ENCODE results near the gene CNDP1.

Gene CNDP1

GRCh38 chr18:74541703-74542555 is 7.6 kb downstream of the CNDP1 start:
- Histone ChIP-seq H3K9ac (ENCODE audit: low read depth, low read length) (no peak overlapping the region), H3K9me3 (ENCODE audit: control insufficient read depth, insufficient read depth, low read length) (no peaks in the 10 kb centered on the region), H3K36me3 (ENCODE audit: control insufficient read depth, insufficient read depth, low read length) (no peaks in the 10 kb centered on the region), H3K27me3 (ENCODE audit: control insufficient read depth, insufficient read depth, low read length) (no peaks in the 10 kb centered on the region), H3K4me1 (ENCODE audit: control insufficient read depth, insufficient read depth, low read length) (no peaks in the 10 kb centered on the region), H3K4me3 (ENCODE audit: low read depth, low read length) (no peak overlapping the region)

GRCh38 chr18:74544898-74545297 is 10.6 kb downstream of the CNDP1 start:
- H3K36me3 ChIP-seq (ENCODE audit: control insufficient read depth, insufficient read depth, low read length), result no peaks in the 10 kb centered on the region
- H3K4me1 ChIP-seq (ENCODE audit: control insufficient read depth, insufficient read depth, low read length), result no peaks in the 10 kb centered on the region
- H3K27me3 ChIP-seq (ENCODE audit: control insufficient read depth, insufficient read depth, low read length), result no peaks in the 10 kb centered on the region
- peaks cover 6% of the 10 kb centered on the region for H3K9me3 ChIP-seq (ENCODE audit: control insufficient read depth, insufficient read depth, low read length)
- H3K4me3 ChIP-seq (ENCODE audit: low read depth, low read length), result no peak overlapping the region
- no peak overlapping the region for H3K9ac ChIP-seq (ENCODE audit: low read depth, low read length)

- no peak overlapping the region for H3K9ac ChIP-seq (ENCODE audit: low read depth, low read length)
- H3K4me1 ChIP-seq (ENCODE audit: control insufficient read depth, insufficient read depth, low read length), result no peaks in the 10 kb centered on the region
- H3K36me3 ChIP-seq (ENCODE audit: control insufficient read depth, insufficient read depth, low read length), result no peaks in the 10 kb centered on the region
- peaks cover 7% of the 10 kb centered on the region for H3K9me3 ChIP-seq (ENCODE audit: control insufficient read depth, insufficient read depth, low read length)
- no peaks in the 10 kb centered on the region for H3K27me3 ChIP-seq (ENCODE audit: control insufficient read depth, insufficient read depth, low read length)
- no peak overlapping the region for H3K4me3 ChIP-seq (ENCODE audit: low read depth, low read length)
These were observed 11.7 kb downstream of the CNDP1 start for GRCh38 chr18:74546007-74546406.

- H3K4me3 ChIP-seq (ENCODE audit: low read depth, low read length), result no peak overlapping the region
- H3K4me1 ChIP-seq (ENCODE audit: control insufficient read depth, insufficient read depth, low read length), result peaks cover 2% of the 10 kb centered on the region
- H3K27me3 ChIP-seq (ENCODE audit: control insufficient read depth, insufficient read depth, low read length), result no peaks in the 10 kb centered on the region
- H3K9ac ChIP-seq (ENCODE audit: low read depth, low read length), result no peak overlapping the region
- H3K36me3 ChIP-seq (ENCODE audit: control insufficient read depth, insufficient read depth, low read length), result no peaks in the 10 kb centered on the region
- H3K9me3 ChIP-seq (ENCODE audit: control insufficient read depth, insufficient read depth, low read length), result peaks cover 7% of the 10 kb centered on the region
These were observed 12.6 kb downstream of the CNDP1 start for GRCh38 chr18:74546751-74547530.

GRCh38 chr18:74547860-74548259 is 13.6 kb downstream of the CNDP1 start:
- H3K9me3 ChIP-seq (ENCODE audit: control insufficient read depth, insufficient read depth, low read length), result peaks cover 7% of the 10 kb centered on the region
- peaks cover 2% of the 10 kb centered on the region for H3K4me1 ChIP-seq (ENCODE audit: control insufficient read depth, insufficient read depth, low read length)
- H3K9ac ChIP-seq (ENCODE audit: low read depth, low read length), result no peak overlapping the region
- no peaks in the 10 kb centered on the region for H3K36me3 ChIP-seq (ENCODE audit: control insufficient read depth, insufficient read depth, low read length)
- H3K4me3 ChIP-seq (ENCODE audit: low read depth, low read length), result no peak overlapping the region
- no peaks in the 10 kb centered on the region for H3K27me3 ChIP-seq (ENCODE audit: control insufficient read depth, insufficient read depth, low read length)

GRCh38 chr18:74549591-74550104 is 15.3 kb downstream of the CNDP1 start:
- peaks cover 7% of the 10 kb centered on the region for H3K9me3 ChIP-seq (ENCODE audit: control insufficient read depth, insufficient read depth, low read length)
- no peaks in the 10 kb centered on the region for H3K36me3 ChIP-seq (ENCODE audit: control insufficient read depth, insufficient read depth, low read length)
- H3K9ac ChIP-seq (ENCODE audit: low read depth, low read length), result no peak overlapping the region
- H3K4me3 ChIP-seq (ENCODE audit: low read depth, low read length), result no peak overlapping the region
- no peaks in the 10 kb centered on the region for H3K27me3 ChIP-seq (ENCODE audit: control insufficient read depth, insufficient read depth, low read length)
- peaks cover 2% of the 10 kb centered on the region for H3K4me1 ChIP-seq (ENCODE audit: control insufficient read depth, insufficient read depth, low read length)

GRCh38 chr18:74550886-74551285 is 16.6 kb downstream of the CNDP1 start:
- Histone ChIP-seq H3K27me3 (ENCODE audit: control insufficient read depth, insufficient read depth, low read length) (no peaks in the 10 kb centered on the region), H3K4me1 (ENCODE audit: control insufficient read depth, insufficient read depth, low read length) (peaks cover 2% of the 10 kb centered on the region), H3K4me3 (ENCODE audit: low read depth, low read length) (no peak overlapping the region), H3K9me3 (ENCODE audit: control insufficient read depth, insufficient read depth, low read length) (peaks cover 7% of the 10 kb centered on the region), H3K9ac (ENCODE audit: low read depth, low read length) (no peak overlapping the region), H3K36me3 (ENCODE audit: control insufficient read depth, insufficient read depth, low read length) (no peaks in the 10 kb centered on the region)

GRCh38 chr18:74551452-74551851 is 17.2 kb downstream of the CNDP1 start:
- no peaks in the 10 kb centered on the region for H3K27me3 ChIP-seq (ENCODE audit: control insufficient read depth, insufficient read depth, low read length)
- H3K9ac ChIP-seq (ENCODE audit: low read depth, low read length), result no peak overlapping the region
- peaks cover 7% of the 10 kb centered on the region for H3K9me3 ChIP-seq (ENCODE audit: control insufficient read depth, insufficient read depth, low read length)
- H3K36me3 ChIP-seq (ENCODE audit: control insufficient read depth, insufficient read depth, low read length), result no peaks in the 10 kb centered on the region
- H3K4me1 ChIP-seq (ENCODE audit: control insufficient read depth, insufficient read depth, low read length), result peaks cover 2% of the 10 kb centered on the region
- no peak overlapping the region for H3K4me3 ChIP-seq (ENCODE audit: low read depth, low read length)

- Histone ChIP-seq H3K9ac (ENCODE audit: low read depth, low read length) (no peak overlapping the region), H3K36me3 (ENCODE audit: control insufficient read depth, insufficient read depth, low read length) (no peaks in the 10 kb centered on the region), H3K9me3 (ENCODE audit: control insufficient read depth, insufficient read depth, low read length) (peaks cover 7% of the 10 kb centered on the region), H3K4me1 (ENCODE audit: control insufficient read depth, insufficient read depth, low read length) (peaks cover 2% of the 10 kb centered on the region), H3K4me3 (ENCODE audit: low read depth, low read length) (no peak overlapping the region), H3K27me3 (ENCODE audit: control insufficient read depth, insufficient read depth, low read length) (no peaks in the 10 kb centered on the region)
These were observed 17.7 kb downstream of the CNDP1 start for GRCh38 chr18:74551936-74552555.

GRCh38 chr18:74556126-74556525 is 21.8 kb downstream of the CNDP1 start:
- Histone ChIP-seq H3K36me3 (ENCODE audit: control insufficient read depth, insufficient read depth, low read length) (no peaks in the 10 kb centered on the region), H3K9ac (ENCODE audit: low read depth, low read length) (no peak overlapping the region), H3K4me1 (ENCODE audit: control insufficient read depth, insufficient read depth, low read length) (peaks cover 2% of the 10 kb centered on the region), H3K4me3 (ENCODE audit: low read depth, low read length) (no peak overlapping the region), H3K27me3 (ENCODE audit: control insufficient read depth, insufficient read depth, low read length) (no peaks in the 10 kb centered on the region), H3K9me3 (ENCODE audit: control insufficient read depth, insufficient read depth, low read length) (no peaks in the 10 kb centered on the region)

GRCh38 chr18:74558096-74558495 is 23.8 kb downstream of the CNDP1 start:
- H3K36me3 ChIP-seq (ENCODE audit: control insufficient read depth, insufficient read depth, low read length), result no peaks in the 10 kb centered on the region
- H3K9ac ChIP-seq (ENCODE audit: low read depth, low read length), result no peak overlapping the region
- H3K4me1 ChIP-seq (ENCODE audit: control insufficient read depth, insufficient read depth, low read length), result no peaks in the 10 kb centered on the region
- H3K9me3 ChIP-seq (ENCODE audit: control insufficient read depth, insufficient read depth, low read length), result no peaks in the 10 kb centered on the region
- no peaks in the 10 kb centered on the region for H3K27me3 ChIP-seq (ENCODE audit: control insufficient read depth, insufficient read depth, low read length)
- H3K4me3 ChIP-seq (ENCODE audit: low read depth, low read length), result no peak overlapping the region
